ENCODE results near the gene ABHD10. TPM values are rescaled to one million over a fixed set of nuclear protein-coding genes. Genes with fewer than 3 reads are reported as not detected.

Gene ABHD10
- total RNA-seq, 1 donor from 2014 or later: 22.6 TPM

DNA sequence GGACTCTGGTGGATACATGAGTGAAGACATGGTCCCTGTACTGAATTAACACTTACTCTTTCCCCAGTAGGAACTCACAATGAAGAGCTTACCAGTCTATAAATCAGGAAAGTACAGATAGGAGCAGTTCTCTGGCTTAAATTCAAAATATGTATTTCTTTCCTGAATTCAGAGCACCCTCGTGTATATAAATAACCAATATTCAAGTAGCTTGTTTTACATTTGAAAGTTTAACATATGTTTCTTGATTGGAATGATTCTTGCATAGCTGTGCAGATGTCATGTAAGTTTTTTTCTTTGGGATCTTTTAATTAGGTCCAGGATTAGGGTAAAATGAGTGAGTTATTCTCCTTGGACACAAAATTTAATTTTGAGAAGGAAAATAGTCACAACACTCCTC lies 40.9 kb downstream of the ABHD10 start:
- FAIRE-seq (no peak), DNase-seq (ENCODE audit: low read depth) (no peak)
- Histone ChIP-seq H3K4me3 (ENCODE audit: low read depth, low read length) (no peak overlapping the region), H3K36me3 (ENCODE audit: control insufficient read depth, insufficient read depth, low read length) (no peaks in the 10 kb centered on the region), H3K27me3 (ENCODE audit: control insufficient read depth, insufficient read depth, low read length) (no peaks in the 10 kb centered on the region)
- TF ChIP-seq, protein P1, sequence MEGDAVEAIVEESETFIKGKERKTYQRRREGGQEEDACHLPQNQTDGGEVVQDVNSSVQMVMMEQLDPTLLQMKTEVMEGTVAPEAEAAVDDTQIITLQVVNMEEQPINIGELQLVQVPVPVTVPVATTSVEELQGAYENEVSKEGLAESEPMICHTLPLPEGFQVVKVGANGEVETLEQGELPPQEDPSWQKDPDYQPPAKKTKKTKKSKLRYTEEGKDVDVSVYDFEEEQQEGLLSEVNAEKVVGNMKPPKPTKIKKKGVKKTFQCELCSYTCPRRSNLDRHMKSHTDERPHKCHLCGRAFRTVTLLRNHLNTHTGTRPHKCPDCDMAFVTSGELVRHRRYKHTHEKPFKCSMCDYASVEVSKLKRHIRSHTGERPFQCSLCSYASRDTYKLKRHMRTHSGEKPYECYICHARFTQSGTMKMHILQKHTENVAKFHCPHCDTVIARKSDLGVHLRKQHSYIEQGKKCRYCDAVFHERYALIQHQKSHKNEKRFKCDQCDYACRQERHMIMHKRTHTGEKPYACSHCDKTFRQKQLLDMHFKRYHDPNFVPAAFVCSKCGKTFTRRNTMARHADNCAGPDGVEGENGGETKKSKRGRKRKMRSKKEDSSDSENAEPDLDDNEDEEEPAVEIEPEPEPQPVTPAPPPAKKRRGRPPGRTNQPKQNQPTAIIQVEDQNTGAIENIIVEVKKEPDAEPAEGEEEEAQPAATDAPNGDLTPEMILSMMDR (IDR thresholded peaks at IDR 0.05; ENCODE audit: insufficient read depth, low read length, severe bottlenecking): no peak

DNA sequence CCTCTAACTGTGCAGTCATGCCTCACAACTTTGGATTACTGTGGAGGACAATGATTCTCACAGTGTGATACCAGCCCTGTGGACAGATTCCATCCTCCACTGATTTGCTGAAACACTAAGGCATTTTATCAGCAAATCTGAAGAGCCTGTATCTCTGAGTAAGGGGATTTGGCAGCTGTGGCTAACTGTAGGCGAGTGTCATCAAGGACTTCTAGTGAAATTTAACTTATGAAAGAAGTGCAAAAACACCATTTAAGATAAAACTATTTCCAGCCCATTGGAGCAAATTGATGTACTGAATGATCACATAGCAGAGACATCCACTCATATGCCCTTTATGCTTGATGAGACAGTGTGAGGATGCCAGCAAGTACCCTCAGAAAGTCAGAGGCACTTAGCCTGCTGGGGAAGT lies 41.9 kb downstream of the ABHD10 start:
- no peaks in the 10 kb centered on the region for H3K27me3 ChIP-seq (ENCODE audit: control insufficient read depth, insufficient read depth, low read length)
- no peak overlapping the region for H3K4me3 ChIP-seq (ENCODE audit: low read depth, low read length)
- FAIRE-seq: no peak
- H3K36me3 ChIP-seq (ENCODE audit: control insufficient read depth, insufficient read depth, low read length): no peaks in the 10 kb centered on the region
- no peak for DNase-seq (ENCODE audit: low read depth)
- TF ChIP-seq, protein P1 (IDR thresholded peaks at IDR 0.05; ENCODE audit: insufficient read depth, low read length, severe bottlenecking): no peak

DNA sequence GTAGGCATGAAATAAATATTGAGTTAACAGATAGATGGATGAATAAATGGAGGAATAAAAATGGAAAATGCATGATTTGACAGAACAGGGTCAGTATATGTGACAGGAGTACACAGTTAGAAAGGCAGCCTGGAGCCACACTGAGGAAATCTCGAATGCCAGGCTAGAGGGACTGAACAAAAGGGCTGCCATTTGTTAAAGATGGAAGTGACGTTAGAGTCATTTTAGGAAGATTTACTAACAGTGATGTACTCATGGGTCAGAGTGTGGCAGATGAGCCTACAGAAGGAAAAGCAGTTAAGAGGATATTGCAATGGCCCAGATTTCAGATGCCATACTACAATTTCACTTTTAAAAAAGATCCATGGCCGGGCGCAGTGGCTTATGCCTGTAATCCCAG lies 48.3 kb downstream of the ABHD10 start:
- TF ChIP-seq, protein P1 (IDR thresholded peaks at IDR 0.05; ENCODE audit: insufficient read depth, low read length, severe bottlenecking): no peak
- FAIRE-seq: no peak
- DNase-seq (ENCODE audit: low read depth): no peak

DNA sequence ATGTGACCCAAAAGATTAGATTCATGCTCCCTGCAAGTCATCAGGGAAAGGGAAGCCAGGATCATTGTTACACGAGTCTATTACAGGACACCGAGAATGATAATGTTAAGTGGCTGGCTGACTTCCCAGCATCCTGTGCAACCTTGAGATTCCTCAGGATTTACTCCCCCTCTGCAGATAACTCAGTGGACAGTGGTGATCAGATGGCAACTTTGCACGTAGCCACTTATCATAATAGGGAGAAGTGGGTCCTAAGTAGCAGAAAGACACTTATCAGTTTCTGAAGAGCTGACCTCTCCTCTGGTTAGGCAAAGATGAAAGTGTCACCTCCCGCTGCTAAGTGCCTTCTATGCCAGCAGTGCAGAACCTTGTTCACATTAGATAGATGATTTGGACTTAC lies 49.0 kb downstream of the ABHD10 start:
- FAIRE-seq (no peak), DNase-seq (ENCODE audit: low read depth) (no peak)
- Histone ChIP-seq H3K27me3 (ENCODE audit: control insufficient read depth, insufficient read depth, low read length) (no peaks in the 10 kb centered on the region), H3K4me3 (ENCODE audit: low read depth, low read length) (no peak overlapping the region), H3K36me3 (ENCODE audit: control insufficient read depth, insufficient read depth, low read length) (no peaks in the 10 kb centered on the region)
- TF ChIP-seq, protein P1 (IDR thresholded peaks at IDR 0.05; ENCODE audit: insufficient read depth, low read length, severe bottlenecking): no peak

More for the DNA sequence above, 48.3 kb downstream of the ABHD10 start:
- Histone ChIP-seq H3K4me3 (ENCODE audit: low read depth, low read length) (no peak overlapping the region), H3K36me3 (ENCODE audit: control insufficient read depth, insufficient read depth, low read length) (no peaks in the 10 kb centered on the region), H3K27me3 (ENCODE audit: control insufficient read depth, insufficient read depth, low read length) (no peaks in the 10 kb centered on the region)

DNA sequence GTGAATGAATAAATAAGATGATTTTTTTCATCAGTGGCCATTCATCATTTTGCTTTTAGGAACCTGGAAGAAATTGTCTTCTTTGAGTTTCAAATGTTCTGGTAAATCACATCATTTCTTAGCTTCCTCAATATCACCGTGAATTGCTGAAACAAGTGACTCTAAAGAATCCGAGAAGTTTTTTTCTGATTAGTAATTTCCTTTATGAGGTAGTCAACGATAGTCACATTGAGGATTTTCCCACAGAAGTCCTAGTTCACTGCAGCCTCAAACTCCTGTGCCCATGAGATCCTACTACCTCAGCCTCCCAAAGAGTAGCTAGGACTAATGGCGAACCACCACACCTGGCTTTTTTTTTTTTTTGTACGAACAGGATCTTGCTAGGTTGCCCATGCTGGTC lies 52.1 kb downstream of the ABHD10 start:
- H3K4me3 ChIP-seq (ENCODE audit: low read depth, low read length): no peak overlapping the region
- DNase-seq (ENCODE audit: low read depth): no peak
- TF ChIP-seq, protein P1 (IDR thresholded peaks at IDR 0.05; ENCODE audit: insufficient read depth, low read length, severe bottlenecking): no peak
- no peaks in the 10 kb centered on the region for H3K27me3 ChIP-seq (ENCODE audit: control insufficient read depth, insufficient read depth, low read length)
- H3K36me3 ChIP-seq (ENCODE audit: control insufficient read depth, insufficient read depth, low read length): no peaks in the 10 kb centered on the region
- FAIRE-seq: no peak

DNA sequence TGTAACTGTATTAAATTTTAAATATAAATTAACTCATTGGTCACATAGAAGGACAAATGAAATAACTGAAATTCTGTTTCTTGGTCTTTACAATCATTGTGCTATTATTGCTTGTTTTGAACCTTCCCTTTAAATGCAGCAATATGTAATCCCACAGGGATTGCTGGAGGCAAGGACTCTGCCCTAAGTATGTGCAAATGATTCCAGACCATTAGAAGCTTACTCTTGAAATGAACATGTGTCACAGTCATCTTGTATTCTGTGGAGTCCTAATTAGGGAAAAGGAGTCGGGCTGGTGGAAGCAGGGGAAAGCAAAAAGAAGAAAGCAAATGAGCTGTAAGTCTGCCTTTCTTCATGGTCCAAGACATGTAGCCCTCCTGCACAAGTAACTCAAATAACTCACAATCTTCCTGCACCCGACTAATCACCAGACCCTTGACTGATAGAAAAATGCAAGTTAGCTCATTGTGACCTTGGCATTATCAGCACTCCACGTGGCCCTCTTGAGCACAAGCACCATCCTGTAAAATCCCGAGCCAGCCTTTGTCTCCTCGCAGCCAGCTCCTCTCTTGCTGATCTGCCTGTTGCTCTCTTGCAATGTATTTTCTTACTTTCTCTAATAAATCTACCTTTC lies 53.4 kb downstream of the ABHD10 start:
- H3K4me3 ChIP-seq (ENCODE audit: low read depth, low read length): no peak overlapping the region
- no peak for DNase-seq (ENCODE audit: low read depth)
- H3K27me3 ChIP-seq (ENCODE audit: control insufficient read depth, insufficient read depth, low read length): no peaks in the 10 kb centered on the region
- H3K36me3 ChIP-seq (ENCODE audit: control insufficient read depth, insufficient read depth, low read length): no peaks in the 10 kb centered on the region
- FAIRE-seq: no peak
- TF ChIP-seq, protein P1 (IDR thresholded peaks at IDR 0.05; ENCODE audit: insufficient read depth, low read length, severe bottlenecking): no peak

Data from bronchial epithelial cell (primary cell).